ENCODE measurements around the gene AP3S2.
"Not testable (repeated sequence)": the region's sequence is repeated elsewhere in the genome, so short reads cannot be mapped to it uniquely, and the experiment has no call there.

AP3S2 gene

GRCh38 chr15:89893696-89894447, at the start of gene AP3S2:
Gene AP3S2 (minus strand): TSS chr15:89893994. CDS start chr15:89893949, 45 bp downstream.
- intact Hi-C loops (cut with DNase I): loop anchor here (10.0 kb wide), 1 partner anchor 111 kb away; the partner anchor contains the start of gene ZNF710
- DNase-seq: peak; percentile 76 to 97 (median 92)

- intact Hi-C loops (cut with DNase I): no loop called here
- DNase-seq: no peak
These were observed 46.1 kb upstream of the AP3S2 start for GRCh38 chr15:89939910-89940309.

GRCh38 chr15:89939377-89939776, 45.6 kb upstream of the AP3S2 start:
- intact Hi-C loops (cut with DNase I): not testable (repeated sequence)
- peak in 1 of 42 donors; percentile 11 for DNase-seq

GRCh38 chr15:89937365-89938350, 43.9 kb upstream of the AP3S2 start:
- intact Hi-C loops (cut with DNase I): no loop called here
- peak in 1 of 42 donors; percentile 2 for DNase-seq

GRCh38 chr15:89936786-89937265, 43.0 kb upstream of the AP3S2 start:
- intact Hi-C loops (cut with DNase I): no loop called here
- DNase-seq: peak in 1 of 42 donors; percentile 3

- DNase-seq: peak in 1 of 42 donors; percentile 7
- intact Hi-C loops (cut with DNase I): no loop called here
These were observed 42.4 kb upstream of the AP3S2 start for GRCh38 chr15:89936051-89936785.

- intact Hi-C loops (cut with DNase I): no loop called here
- DNase-seq: peak in 1 of 42 donors; percentile 3
These were observed 39.1 kb upstream of the AP3S2 start for GRCh38 chr15:89932880-89933279.

- intact Hi-C loops (cut with DNase I): no loop called here
- DNase-seq: no peak
These were observed 34.6 kb upstream of the AP3S2 start for GRCh38 chr15:89928421-89928820.

- DNase-seq: no peak
- intact Hi-C loops (cut with DNase I): no loop called here
These were observed 32.4 kb upstream of the AP3S2 start for GRCh38 chr15:89926158-89926557.

- intact Hi-C loops (cut with DNase I): no loop called here
- DNase-seq: no peak
These were observed 23.8 kb upstream of the AP3S2 start for GRCh38 chr15:89917442-89918101.

- DNase-seq: no peak
- intact Hi-C loops (cut with DNase I): no loop called here
These were observed 22.9 kb upstream of the AP3S2 start for GRCh38 chr15:89916660-89917059.

GRCh38 chr15:89912674-89913396, 19.0 kb upstream of the AP3S2 start, which contains the start of gene ARPIN:
Gene ARPIN (minus strand): TSS chr15:89912952. CDS start chr15:89912835, 117 bp downstream.
- peak; percentile 9 to 83 (median 65) for DNase-seq
- intact Hi-C loops (cut with DNase I): no loop called here

- intact Hi-C loops (cut with DNase I): no loop called here
- peak in 36 of 42 donors; percentile 15 to 67 (median 32) for DNase-seq
These were observed 18.4 kb upstream of the AP3S2 start for GRCh38 chr15:89912145-89912673.

- peak in 3 of 42 donors; percentile 14 to 25 (median 24) for DNase-seq
- intact Hi-C loops (cut with DNase I): no loop called here
These were observed 17.3 kb upstream of the AP3S2 start for GRCh38 chr15:89910891-89911626.

GRCh38 chr15:89909611-89910010, 15.8 kb upstream of the AP3S2 start:
- DNase-seq: peak in 1 of 42 donors; percentile 18
- intact Hi-C loops (cut with DNase I): loop anchor here (5.0 kb wide), 1 partner anchor 158 kb away; no protein-coding TSS in a partner anchor

GRCh38 chr15:89908226-89908625, 14.4 kb upstream of the AP3S2 start:
- peak in 2 of 42 donors; percentile 7 to 11 for DNase-seq

More at GRCh38 chr15:89908226-89908625, 14.4 kb upstream of the AP3S2 start:
- intact Hi-C loops (cut with DNase I): loop anchor here (5.0 kb wide), 1 partner anchor 159 kb away; no protein-coding TSS in a partner anchor

All from head of caudate nucleus (tissue), 42 donors.